ENCODE measurements around the gene ZFPL1. TPM values are rescaled to one million over a fixed set of nuclear protein-coding genes. Genes with fewer than 3 reads are reported as not detected.
A peak's percentile ranks its signal among the peaks of the same experiment; 100 is the strongest.

ZFPL1 gene
- total RNA-seq, 1 donor from 2014 or later = 25.5 TPM

- no peak for DNase-seq
Observed at GRCh38 chr11:65130631-65131416, 46.8 kb downstream of the ZFPL1 start.

- no peak for DNase-seq
Observed at GRCh38 chr11:65131417-65131776, 47.4 kb downstream of the ZFPL1 start.

- DNase-seq = no peak
Observed at GRCh38 chr11:65131895-65132237, 47.8 kb downstream of the ZFPL1 start.

GRCh38 chr11:65132238-65132987 lies 48.4 kb downstream of the ZFPL1 start:
- no peak for DNase-seq

- DNase-seq = no peak
Observed at GRCh38 chr11:65132988-65133700, 49.1 kb downstream of the ZFPL1 start.

- peak; percentile 62 for DNase-seq
Observed at GRCh38 chr11:65133724-65134123, 49.7 kb downstream of the ZFPL1 start.

- peak; percentile 95 for DNase-seq
Observed at GRCh38 chr11:65134240-65134951, 50.4 kb downstream of the ZFPL1 start, which contains the start of gene SYVN1. SYVN1 (minus strand) TSS chr11:65134519; CDS start chr11:65133601, 918 bp downstream.

GRCh38 chr11:65134952-65135632 lies 51.1 kb downstream of the ZFPL1 start:
- DNase-seq = peak; percentile 98

- no peak for DNase-seq
Observed at GRCh38 chr11:65135633-65136145, 51.7 kb downstream of the ZFPL1 start.

- no peak for DNase-seq
Observed at GRCh38 chr11:65136515-65137096, 52.6 kb downstream of the ZFPL1 start.

Small RNAs within 50 kb of the gene (small RNA-seq; reads per million reads assigned to genes)
- gene SNX15 (ENCODE audit: low replicate concordance) = not detected

Other genes with a start within 250 kb of the ZFPL1 start
- 5.7 TPM for gene CDC42BPG, start 239.6 kb upstream of the ZFPL1 start, total RNA-seq
- gene EHD1, start 205.6 kb upstream of the ZFPL1 start, total RNA-seq = 86.0 TPM
- gene ATG2A, start 167.0 kb upstream of the ZFPL1 start, total RNA-seq = 13.3 TPM
- 6.1 TPM for gene PPP2R5B, start 159.5 kb upstream of the ZFPL1 start, total RNA-seq
- gene GPHA2, start 148.3 kb upstream of the ZFPL1 start, total RNA-seq = not detected
- gene MAJIN, start 112.1 kb upstream of the ZFPL1 start, total RNA-seq = not detected
- 0.21 TPM for gene BATF2, start 87.3 kb upstream of the ZFPL1 start, total RNA-seq
- gene ARL2, start 70.1 kb upstream of the ZFPL1 start, total RNA-seq = 131 TPM
- 15.7 TPM for gene SNX15, start 56.8 kb upstream of the ZFPL1 start, total RNA-seq
- 8.5 TPM for gene SAC3D1, start 43.0 kb upstream of the ZFPL1 start, total RNA-seq
- 6.4 TPM for gene NAALADL1, start 25.7 kb upstream of the ZFPL1 start, total RNA-seq
- gene CDCA5, start 182 bp upstream of the ZFPL1 start, total RNA-seq = 4.9 TPM
- gene VPS51, start 12.0 kb downstream of the ZFPL1 start, total RNA-seq = 311 TPM
- gene TM7SF2, start 27.6 kb downstream of the ZFPL1 start, total RNA-seq = 13.2 TPM
- 3.5 TPM for gene ZNHIT2, start 33.5 kb downstream of the ZFPL1 start, total RNA-seq
- gene FAU, start 37.9 kb downstream of the ZFPL1 start, total RNA-seq = 265 TPM
- 38.1 TPM for gene MRPL49, start 38.1 kb downstream of the ZFPL1 start, total RNA-seq
- gene SYVN1, start 50.3 kb downstream of the ZFPL1 start, total RNA-seq = 16.4 TPM
- gene SPDYC, start 86.0 kb downstream of the ZFPL1 start, total RNA-seq = not detected
- gene CAPN1, start 97.7 kb downstream of the ZFPL1 start, total RNA-seq = 144 TPM
- 10.3 TPM for gene POLA2, start 177.7 kb downstream of the ZFPL1 start, total RNA-seq
- gene CDC42EP2, start 230.6 kb downstream of the ZFPL1 start, total RNA-seq = 14.2 TPM
- gene DPF2, start 249.6 kb downstream of the ZFPL1 start, total RNA-seq = 41.4 TPM

Data from tongue (tissue), 3 donors.